Parathyroid adenoma (tissue), 2 donors: Measurements from ENCODE around the gene UMAD1.
"Not testable (repeated sequence)": the region's sequence is repeated elsewhere in the genome, so short reads cannot be mapped to it uniquely, and the experiment has no call there.

ENCODE experiments used
- H2AFZ ChIP-seq: fragments of 300-600 bp; sonication (generic); one replicate; pipeline ENCODE4 v1.7.0; 2017; ENCODE audit warnings: antibody characterized with exemption, mild to moderate bottlenecking
- H3K27ac ChIP-seq: fragments of 300-600 bp; sonication (generic); one replicate; pipeline ENCODE4 v1.7.0; 2017
- H3K27me3 ChIP-seq: fragments of 300-600 bp; sonication (generic); one replicate; pipeline ENCODE4 v1.7.0; 2017; ENCODE audit warnings: low read length; ENCODE audit not compliant: control insufficient read depth, insufficient read depth
- H3K36me3 ChIP-seq: fragments of 300-600 bp; sonication (generic); one replicate; pipeline ENCODE4 v1.7.0; 2017; ENCODE audit warnings: low read length; ENCODE audit not compliant: control insufficient read depth, insufficient read depth
- H3K4me1 ChIP-seq: fragments of 300-600 bp; sonication (generic); one replicate; pipeline ENCODE4 v1.7.0; 2017; ENCODE audit warnings: control low read depth
- H3K4me2 ChIP-seq: fragments of 300-600 bp; sonication (generic); one replicate; pipeline ENCODE4 v1.7.0; 2017; ENCODE audit warnings: low read length
- H3K4me3 ChIP-seq: fragments of 300-600 bp; sonication (generic); one replicate; pipeline ENCODE4 v1.7.0; 2017; ENCODE audit warnings: low read depth, low read length
- H3K79me2 ChIP-seq: fragments of 300-600 bp; sonication (generic); one replicate; pipeline ENCODE4 v1.7.0; 2017; ENCODE audit warnings: control low read depth
- H3K9ac ChIP-seq: fragments of 300-600 bp; sonication (generic); one replicate; pipeline ENCODE4 v1.7.0; 2017; ENCODE audit warnings: mild to moderate bottlenecking
- H3K9me3 ChIP-seq: fragments of 300-600 bp; sonication (generic); one replicate; pipeline ENCODE4 v1.7.0; 2017; ENCODE audit warnings: low read length; ENCODE audit not compliant: control insufficient read depth
- TF ChIP-seq, protein P1 (sequence below): fragments of 300-600 bp; sonication (generic); IDR thresholded peaks from one replicate; pipeline ENCODE4 v1.7.0; 2017; ENCODE audit warnings: antibody characterized with exemption, mild to moderate bottlenecking
- donor health status: primary hyperparathyroidism.

UMAD1 gene

DNA sequence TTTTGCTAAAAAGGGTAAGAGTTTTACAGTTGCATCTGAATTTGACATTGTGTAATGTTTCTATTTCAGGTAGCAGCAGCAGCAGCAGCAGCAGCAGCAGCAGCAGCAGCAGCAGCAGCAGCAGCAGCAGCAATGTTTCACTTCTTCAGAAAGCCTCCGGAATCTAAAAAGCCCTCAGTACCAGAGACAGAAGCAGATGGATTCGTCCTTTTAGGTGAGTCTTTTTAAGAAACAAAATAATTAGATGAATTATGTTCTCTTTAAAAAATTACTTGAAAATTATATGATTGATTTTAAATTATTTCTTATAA lies 32.6 kb downstream of the UMAD1 start:
- H3K4me3 ChIP-seq: no peak overlapping the region
- TF ChIP-seq, protein P1, sequence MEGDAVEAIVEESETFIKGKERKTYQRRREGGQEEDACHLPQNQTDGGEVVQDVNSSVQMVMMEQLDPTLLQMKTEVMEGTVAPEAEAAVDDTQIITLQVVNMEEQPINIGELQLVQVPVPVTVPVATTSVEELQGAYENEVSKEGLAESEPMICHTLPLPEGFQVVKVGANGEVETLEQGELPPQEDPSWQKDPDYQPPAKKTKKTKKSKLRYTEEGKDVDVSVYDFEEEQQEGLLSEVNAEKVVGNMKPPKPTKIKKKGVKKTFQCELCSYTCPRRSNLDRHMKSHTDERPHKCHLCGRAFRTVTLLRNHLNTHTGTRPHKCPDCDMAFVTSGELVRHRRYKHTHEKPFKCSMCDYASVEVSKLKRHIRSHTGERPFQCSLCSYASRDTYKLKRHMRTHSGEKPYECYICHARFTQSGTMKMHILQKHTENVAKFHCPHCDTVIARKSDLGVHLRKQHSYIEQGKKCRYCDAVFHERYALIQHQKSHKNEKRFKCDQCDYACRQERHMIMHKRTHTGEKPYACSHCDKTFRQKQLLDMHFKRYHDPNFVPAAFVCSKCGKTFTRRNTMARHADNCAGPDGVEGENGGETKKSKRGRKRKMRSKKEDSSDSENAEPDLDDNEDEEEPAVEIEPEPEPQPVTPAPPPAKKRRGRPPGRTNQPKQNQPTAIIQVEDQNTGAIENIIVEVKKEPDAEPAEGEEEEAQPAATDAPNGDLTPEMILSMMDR: no peak
- no peak overlapping the region for H3K9ac ChIP-seq
- H3K27ac ChIP-seq: no peak overlapping the region
- no peak overlapping the region for H3K4me2 ChIP-seq
- no peaks in the 10 kb centered on the region for H3K4me1 ChIP-seq
- no peaks in the 10 kb centered on the region for H3K36me3 ChIP-seq
- no peak overlapping the region for H2AFZ ChIP-seq
- no peaks in the 10 kb centered on the region for H3K9me3 ChIP-seq
- no peaks in the 10 kb centered on the region for H3K27me3 ChIP-seq
- no peaks in the 10 kb centered on the region for H3K79me2 ChIP-seq

DNA sequence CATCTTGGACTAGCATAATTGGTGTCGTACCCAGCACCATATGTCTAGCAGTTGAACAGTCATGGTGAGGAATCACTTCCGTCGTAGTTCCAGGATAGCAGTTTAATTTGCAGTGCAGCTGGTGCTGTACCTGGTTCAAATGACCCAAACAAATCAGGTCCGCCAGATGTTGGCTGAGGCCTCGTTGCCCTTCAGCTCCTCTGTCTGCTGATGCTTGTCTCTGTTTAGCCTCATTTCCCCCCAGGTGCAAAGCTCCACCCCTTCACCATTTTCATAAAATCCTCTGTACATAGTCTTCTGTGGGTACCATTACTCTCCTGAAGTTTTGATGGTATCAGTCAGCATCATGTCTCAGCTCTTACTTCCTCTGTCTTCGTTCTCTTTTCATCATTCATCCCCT lies 35.1 kb downstream of the UMAD1 start:
- Histone ChIP-seq H3K27me3 (no peaks in the 10 kb centered on the region), H3K9me3 (no peaks in the 10 kb centered on the region), H3K27ac (no peak overlapping the region), H3K36me3 (no peaks in the 10 kb centered on the region), H3K79me2 (no peaks in the 10 kb centered on the region), H3K4me3 (no peak overlapping the region), H3K4me1 (no peaks in the 10 kb centered on the region), H3K4me2 (no peak overlapping the region), H2AFZ (no peak overlapping the region), H3K9ac (no peak overlapping the region)
- TF ChIP-seq, protein P1: no peak

DNA sequence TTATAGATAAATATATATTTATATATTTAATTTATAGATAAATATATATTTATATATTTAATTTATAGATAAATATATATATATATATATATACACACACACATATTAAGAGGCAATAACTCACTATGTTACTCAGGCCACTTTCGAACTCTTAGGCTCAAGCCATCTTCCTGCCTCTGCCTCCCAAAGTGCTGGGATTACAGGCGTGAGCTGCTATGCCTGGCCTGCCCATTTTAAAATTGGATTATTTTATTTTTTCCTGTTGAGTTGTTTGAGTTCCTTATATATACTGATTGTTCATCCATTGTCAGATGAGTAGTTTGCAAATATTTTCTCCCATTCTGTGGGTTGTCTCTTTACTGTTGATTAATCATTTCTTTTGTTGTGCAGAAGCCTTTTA lies 39.1 kb downstream of the UMAD1 start:
- not testable (repeated sequence) for H3K4me3 ChIP-seq, H3K79me2 ChIP-seq, H3K27me3 ChIP-seq, H3K4me2 ChIP-seq, H3K36me3 ChIP-seq, H3K9ac ChIP-seq, H2AFZ ChIP-seq, H3K9me3 ChIP-seq, H3K27ac ChIP-seq
- H3K4me1 ChIP-seq: peaks cover 19% of the 10 kb centered on the region

DNA sequence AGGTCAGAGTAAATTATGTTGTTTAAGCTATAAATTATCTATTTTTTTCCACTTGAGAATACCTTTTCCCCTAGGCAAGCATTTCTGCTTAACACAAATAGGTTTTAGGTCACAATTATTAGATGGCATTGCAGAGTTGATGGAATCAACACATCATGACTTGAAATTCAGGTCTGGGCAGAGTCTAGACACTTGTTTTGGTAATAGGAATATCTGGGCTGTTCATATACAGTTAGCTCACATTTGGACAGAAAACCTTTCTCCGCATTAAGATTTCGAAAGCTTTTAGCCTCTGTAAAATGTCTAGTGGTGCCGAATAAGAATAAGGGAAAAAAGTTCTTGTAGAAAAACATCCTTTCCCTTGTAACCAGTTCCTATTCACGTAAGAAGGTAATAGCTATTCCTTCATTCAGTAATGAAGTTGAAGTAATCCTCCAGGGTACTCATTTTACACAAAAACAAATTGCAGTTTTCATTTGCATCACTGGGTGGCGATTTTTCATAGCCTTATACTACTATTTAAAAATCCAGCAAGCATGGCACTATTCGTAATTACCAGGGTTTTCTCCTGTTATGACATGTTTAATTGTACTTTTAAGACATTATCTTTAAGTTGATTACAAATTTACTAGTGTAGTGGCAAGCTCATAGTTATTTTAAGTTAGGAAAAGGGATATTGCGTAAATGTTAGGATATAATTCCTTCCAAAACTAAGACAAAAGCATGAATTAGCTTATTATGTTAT lies 40.8 kb downstream of the UMAD1 start:
- peak overlapping the region; percentile 29 for H3K4me3 ChIP-seq
- H3K27ac ChIP-seq: peak overlapping the region; percentile 67
- TF ChIP-seq, protein P1: peak; percentile 68
- no peaks in the 10 kb centered on the region for H3K79me2 ChIP-seq
- H3K27me3 ChIP-seq: no peaks in the 10 kb centered on the region
- peak overlapping the region; percentile 63 for H3K4me2 ChIP-seq
- no peak overlapping the region for H3K9ac ChIP-seq
- H3K36me3 ChIP-seq: no peaks in the 10 kb centered on the region
- H3K4me1 ChIP-seq: peaks cover 19% of the 10 kb centered on the region
- no peaks in the 10 kb centered on the region for H3K9me3 ChIP-seq
- peak overlapping the region; percentile 65 for H2AFZ ChIP-seq

DNA sequence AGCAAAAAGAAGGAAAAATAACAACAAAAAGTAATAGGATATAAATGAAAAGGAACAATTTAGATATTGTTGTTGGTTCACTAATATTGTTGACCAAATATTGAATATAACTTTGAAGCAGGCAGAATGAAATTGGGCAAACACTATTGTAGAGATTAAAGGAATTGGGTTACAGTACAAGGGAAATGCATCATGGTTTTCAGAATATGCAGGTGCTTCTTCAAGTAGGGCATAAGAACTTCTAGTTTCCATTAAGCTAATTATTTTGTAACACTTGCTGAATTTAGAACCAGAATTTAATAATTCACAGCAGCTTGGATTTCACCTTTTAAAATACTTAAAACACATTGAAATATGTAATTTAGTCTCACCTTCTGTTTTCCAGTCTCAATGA lies 41.4 kb downstream of the UMAD1 start:
- Histone ChIP-seq H3K27ac (peak overlapping the region; percentile 67), H3K4me2 (peak overlapping the region; percentile 63), H3K4me1 (peaks cover 24% of the 10 kb centered on the region), H2AFZ (peak overlapping the region; percentile 65), H3K27me3 (no peaks in the 10 kb centered on the region), H3K79me2 (no peaks in the 10 kb centered on the region), H3K36me3 (no peaks in the 10 kb centered on the region), H3K9ac (no peak overlapping the region), H3K9me3 (no peaks in the 10 kb centered on the region), H3K4me3 (peak overlapping the region; percentile 29)
- TF ChIP-seq, protein P1: no peak
